HUES64 (cell line): Measurements from ENCODE around the gene TCF15.
A peak's percentile ranks its signal among the peaks of the same experiment; 100 is the strongest.

Experiments
- H3K27ac ChIP-seq: 2 replicates; pipeline ENCODE4 v1.7.0; 2013; ENCODE audit warnings: low read depth, low read length, inconsistent platforms
- H3K27me3 ChIP-seq: 2 replicates; pipeline ENCODE4 v1.6.1; 2013; ENCODE audit warnings: mild to moderate bottlenecking, low read length; ENCODE audit not compliant: insufficient read depth
- H3K36me3 ChIP-seq: 2 replicates; pipeline ENCODE4 v1.6.1; 2013; ENCODE audit warnings: mild to moderate bottlenecking, low read length; ENCODE audit not compliant: insufficient read depth
- H3K4me1 ChIP-seq: 2 replicates; pipeline ENCODE4 v1.6.1; 2013; ENCODE audit warnings: mild to moderate bottlenecking, low read length, moderate library complexity; ENCODE audit not compliant: insufficient read depth
- H3K4me3 ChIP-seq: 2 replicates; pipeline ENCODE4 v1.5.1; 2013; ENCODE audit warnings: mild to moderate bottlenecking, low read length, moderate library complexity
- H3K9ac ChIP-seq: 2 replicates; pipeline ENCODE4 v1.6.1; 2013; ENCODE audit warnings: mild to moderate bottlenecking, low read depth, low read length
- H3K9me3 ChIP-seq: 2 replicates; pipeline ENCODE4 v1.6.1; 2013; ENCODE audit warnings: low read depth, low read length; ENCODE audit not compliant: insufficient read depth
- WGBS: fragments of 150-250, 120-280 bp; methylation state at CpG from one replicate; pipeline ENCODE4 v1.1.7; 2013; ENCODE audit warnings: missing lambda C conversion rate; 5-methylcytosine and 5-hydroxymethylcytosine counted together

Gene TCF15

DNA sequence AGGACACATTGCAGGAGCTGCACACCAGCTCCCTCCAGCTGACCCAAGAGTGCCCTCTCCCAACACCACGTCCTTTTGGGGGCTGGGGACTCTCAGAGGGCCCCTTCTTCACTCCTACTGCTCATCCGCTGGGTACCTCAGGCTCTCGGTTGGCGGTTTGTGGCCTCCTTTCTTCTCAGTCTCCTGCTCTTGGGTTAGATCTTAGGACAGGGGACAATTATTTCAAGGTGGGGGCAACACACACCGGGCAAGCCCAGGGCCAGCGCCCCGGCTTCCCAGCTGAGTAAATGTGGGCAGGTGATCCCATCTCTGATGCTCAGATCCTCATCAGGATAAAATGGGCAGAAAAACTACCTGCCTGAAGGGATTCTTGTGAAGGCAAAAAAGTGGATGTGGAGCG lies 1.1 kb downstream of the TCF15 start:
- WGBS = 75% methylated on average over 8 of the region's 8 CpGs
- peaks cover 44% of the 10 kb centered on the region for H3K27me3 ChIP-seq
- no peaks in the 10 kb centered on the region; the same call in 1 of the 2 replicates for H3K36me3 ChIP-seq
- H3K4me3 ChIP-seq = peak overlapping the region; percentile 47
- no peak overlapping the region for H3K27ac ChIP-seq
- peak overlapping the region; percentile 13; the same call in 1 of the 2 replicates for H3K9ac ChIP-seq
- H3K9me3 ChIP-seq = no peaks in the 10 kb centered on the region
- peaks cover 14% of the 10 kb centered on the region for H3K4me1 ChIP-seq

DNA sequence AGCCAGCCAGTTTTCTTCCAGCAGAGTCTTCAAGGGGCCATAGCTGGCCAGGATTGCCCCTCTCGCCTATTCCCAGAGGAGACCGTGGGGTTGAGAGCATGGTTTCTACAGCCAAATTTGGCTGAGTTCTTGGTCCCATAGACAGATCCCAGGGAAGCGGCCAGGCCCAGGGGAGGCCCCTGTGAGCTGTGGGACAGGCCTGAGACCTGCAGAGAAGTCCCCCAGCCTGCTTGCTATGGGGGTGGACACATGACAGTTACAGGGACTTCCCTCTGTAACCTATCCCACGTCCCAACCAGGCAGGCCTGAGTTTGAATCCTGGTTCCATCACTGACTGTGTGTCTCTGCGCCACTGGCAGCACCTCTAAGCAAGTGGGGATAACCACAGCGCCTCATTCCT lies 2.6 kb downstream of the TCF15 start:
- H3K9ac ChIP-seq = no peak overlapping the region
- WGBS = 91% methylated on average over 6 of the region's 6 CpGs
- H3K4me3 ChIP-seq = no peak overlapping the region
- H3K27ac ChIP-seq = no peak overlapping the region
- peaks cover 35% of the 10 kb centered on the region for H3K27me3 ChIP-seq
- H3K36me3 ChIP-seq = no peaks in the 10 kb centered on the region; the same call in 1 of the 2 replicates
- peaks cover 13% of the 10 kb centered on the region for H3K4me1 ChIP-seq
- no peaks in the 10 kb centered on the region for H3K9me3 ChIP-seq

DNA sequence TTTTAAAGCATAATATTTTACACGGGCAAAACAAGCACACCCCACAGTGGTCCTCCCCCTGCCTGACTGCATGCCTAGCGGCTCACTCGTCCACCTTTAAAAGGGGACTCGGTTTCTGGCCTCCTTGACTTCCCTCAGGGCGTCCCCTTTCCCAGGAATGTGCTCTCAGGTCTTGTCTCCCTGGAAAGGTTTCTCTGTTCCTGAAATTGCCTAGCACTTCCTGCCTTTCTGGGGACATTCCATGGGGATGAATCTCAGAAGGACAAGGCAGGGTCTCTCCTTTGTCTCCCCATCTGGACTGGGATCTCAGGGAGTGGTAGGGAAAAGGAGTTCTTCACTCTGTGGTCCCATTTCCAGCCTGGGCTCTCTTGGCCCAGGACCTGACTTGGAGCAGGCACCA lies 4.9 kb downstream of the TCF15 start:
- Histone ChIP-seq H3K27me3 (peaks cover 16% of the 10 kb centered on the region), H3K27ac (no peak overlapping the region), H3K36me3 (no peaks in the 10 kb centered on the region; the same call in 1 of the 2 replicates), H3K4me1 (no peaks in the 10 kb centered on the region), H3K9me3 (no peaks in the 10 kb centered on the region), H3K9ac (no peak overlapping the region), H3K4me3 (no peak overlapping the region)
- WGBS = 61% methylated on average over 5 of the region's 5 CpGs

DNA sequence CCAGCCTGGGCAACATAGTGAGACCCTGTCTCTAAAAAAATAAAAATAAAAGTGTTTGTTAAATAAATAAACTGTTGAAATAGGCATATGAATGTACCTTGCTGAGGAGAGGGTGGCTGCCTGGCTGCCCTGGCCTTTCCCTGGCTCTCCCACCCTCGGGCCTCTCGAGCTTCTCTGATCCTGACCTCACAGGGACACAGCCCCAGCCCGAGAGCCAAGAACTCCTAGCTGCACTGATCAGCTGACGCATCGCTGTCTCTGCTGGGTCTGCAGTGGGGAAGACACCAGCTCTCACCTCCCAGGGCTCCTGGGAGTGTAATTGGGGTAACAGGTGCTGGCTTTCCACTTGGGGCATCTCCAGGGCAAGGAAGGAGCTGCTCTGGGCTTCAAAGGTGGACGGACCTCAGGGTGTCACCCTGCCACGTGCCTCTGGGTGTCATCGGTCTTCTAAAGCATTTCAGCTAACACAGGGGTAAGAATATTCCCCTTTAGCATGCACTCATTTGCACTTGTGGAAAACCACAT lies 6.9 kb downstream of the TCF15 start:
- Histone ChIP-seq H3K4me3 (no peak overlapping the region), H3K4me1 (no peaks in the 10 kb centered on the region), H3K36me3 (no peaks in the 10 kb centered on the region; the same call in 1 of the 2 replicates), H3K27ac (no peak overlapping the region), H3K27me3 (no peaks in the 10 kb centered on the region), H3K9ac (no peak overlapping the region), H3K9me3 (no peaks in the 10 kb centered on the region)
- 89% methylated on average over 8 of the region's 8 CpGs for WGBS

DNA sequence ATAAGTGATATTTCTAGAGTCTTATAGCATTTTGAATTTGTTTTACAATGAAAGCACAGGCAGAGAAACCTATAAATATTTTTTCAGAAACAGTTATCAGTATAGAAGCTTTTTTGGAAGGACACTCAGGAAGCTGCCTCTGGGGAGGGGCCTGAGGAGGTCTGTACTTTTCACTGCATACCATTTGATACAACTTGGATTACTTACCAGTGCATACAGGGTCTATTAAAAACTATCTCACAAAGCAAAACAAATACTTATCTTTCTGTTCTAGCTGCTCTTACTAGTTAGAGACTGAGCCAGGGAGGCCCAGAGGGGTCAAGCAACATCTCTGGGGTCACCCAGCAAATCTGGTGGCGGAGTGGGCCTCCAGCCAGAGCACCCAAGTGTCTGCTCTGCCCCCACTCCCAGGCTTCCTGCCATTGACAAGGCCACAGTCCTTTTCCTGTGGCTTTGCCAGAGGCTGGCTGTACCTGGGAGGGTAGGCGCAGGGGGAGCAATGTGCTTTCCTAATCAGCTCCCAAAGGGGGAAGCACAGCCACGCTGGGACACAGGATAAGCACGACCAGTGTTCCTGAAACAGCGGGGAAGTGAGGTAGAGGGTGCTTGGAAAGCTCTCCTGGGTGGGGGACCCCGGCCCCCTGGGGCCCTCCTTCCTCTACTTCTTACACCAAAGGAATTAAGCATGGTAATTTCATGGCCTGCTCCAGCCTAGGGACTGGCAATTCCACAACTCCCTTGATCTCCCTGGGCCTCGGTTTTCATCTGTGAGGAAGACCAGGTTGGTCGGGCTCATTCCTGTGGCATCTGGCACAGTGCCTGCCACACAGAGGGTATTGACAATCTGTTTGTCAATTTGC lies 7.8 kb downstream of the TCF15 start:
- 84% methylated on average over 8 of the region's 8 CpGs for WGBS
- Histone ChIP-seq H3K9ac (no peak overlapping the region), H3K27me3 (no peaks in the 10 kb centered on the region), H3K36me3 (no peaks in the 10 kb centered on the region), H3K4me3 (no peak overlapping the region), H3K27ac (no peak overlapping the region), H3K4me1 (no peaks in the 10 kb centered on the region), H3K9me3 (no peaks in the 10 kb centered on the region)

DNA sequence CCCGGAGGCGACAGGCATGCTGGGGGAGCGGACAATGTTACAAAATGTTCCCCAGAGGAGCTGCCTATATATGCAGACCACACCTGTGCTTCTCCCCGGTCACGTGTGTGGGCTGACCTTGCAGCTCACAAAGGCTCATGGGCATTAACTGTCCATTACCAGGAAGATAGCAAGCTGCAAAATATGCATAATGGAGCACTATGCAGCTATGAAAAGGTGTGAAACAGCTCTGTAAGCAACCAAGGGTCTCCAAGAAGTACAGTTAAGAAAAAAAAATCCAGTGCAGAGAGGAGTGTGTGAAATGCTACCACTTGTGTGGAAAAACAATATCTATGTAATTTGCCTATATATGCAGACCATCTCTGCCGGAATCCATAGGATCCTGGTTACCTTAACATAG lies 9.4 kb downstream of the TCF15 start:
- Histone ChIP-seq H3K36me3 (no peaks in the 10 kb centered on the region), H3K4me3 (no peak overlapping the region), H3K4me1 (no peaks in the 10 kb centered on the region), H3K9ac (no peak overlapping the region), H3K9me3 (no peaks in the 10 kb centered on the region), H3K27me3 (no peaks in the 10 kb centered on the region), H3K27ac (no peak overlapping the region)
- 85% methylated on average over 6 of the region's 6 CpGs for WGBS

DNA sequence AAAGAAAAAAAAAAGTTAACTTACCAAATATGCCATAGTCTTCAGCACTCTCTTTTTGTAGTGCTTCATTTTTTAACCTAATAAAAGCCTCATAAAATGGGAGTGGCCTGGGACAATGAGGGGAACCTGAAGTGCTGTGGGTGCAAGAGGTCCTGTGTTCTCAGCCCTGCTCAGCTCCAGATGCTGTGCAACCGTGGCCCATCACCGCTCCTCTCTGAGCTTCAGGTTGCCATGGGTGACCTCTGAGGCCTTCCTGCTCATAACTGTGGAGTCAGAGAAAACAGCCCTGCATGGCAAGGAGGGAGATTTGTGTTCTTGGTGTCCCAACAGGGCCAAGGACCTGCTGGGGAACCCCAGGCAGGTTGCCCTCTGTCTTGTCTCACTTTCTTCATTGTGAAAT lies 10.0 kb downstream of the TCF15 start:
- H3K4me1 ChIP-seq = no peaks in the 10 kb centered on the region
- no peak overlapping the region for H3K4me3 ChIP-seq
- no peaks in the 10 kb centered on the region for H3K9me3 ChIP-seq
- no peaks in the 10 kb centered on the region for H3K36me3 ChIP-seq
- no peak overlapping the region for H3K9ac ChIP-seq
- no peak overlapping the region for H3K27ac ChIP-seq
- H3K27me3 ChIP-seq = no peaks in the 10 kb centered on the region
- 91% methylated on average over 2 of the region's 2 CpGs for WGBS

DNA sequence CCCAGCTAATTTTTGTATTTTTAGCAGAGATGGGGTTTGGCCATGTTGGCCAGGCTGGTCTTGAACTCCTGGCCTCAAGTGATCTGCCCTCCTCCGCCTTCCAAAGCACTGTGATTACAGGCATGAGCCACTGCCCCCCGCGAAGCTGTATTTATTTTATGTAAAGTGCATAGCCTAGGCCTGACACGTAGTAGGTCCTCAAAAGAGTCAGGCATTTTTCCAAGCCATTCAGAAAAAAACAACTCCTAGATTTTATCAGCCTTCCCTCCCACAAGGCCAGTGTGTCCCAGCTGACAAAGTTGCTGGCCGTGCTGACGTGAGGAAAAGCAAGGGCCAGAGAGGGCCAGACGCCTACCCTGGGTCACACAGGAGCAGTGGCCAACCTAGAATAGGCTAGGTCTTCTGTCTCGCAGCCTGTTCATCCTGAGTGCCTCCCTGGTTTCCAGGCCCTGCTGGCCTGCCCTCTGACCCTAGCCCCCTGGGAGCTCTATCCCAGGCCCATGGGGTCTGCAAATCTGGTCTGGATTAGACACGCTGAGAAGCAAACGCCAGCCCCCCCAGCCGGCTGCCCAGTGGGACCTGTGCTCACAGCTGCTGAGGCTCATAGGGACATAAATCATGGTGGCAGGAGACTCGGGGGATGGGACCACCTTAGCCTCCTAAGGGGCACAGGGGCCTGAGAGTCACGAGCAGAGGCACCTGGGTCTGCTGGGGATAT lies 11.8 kb downstream of the TCF15 start:
- no peak overlapping the region for H3K4me3 ChIP-seq
- no peaks in the 10 kb centered on the region for H3K4me1 ChIP-seq
- 85% methylated on average over 13 of the region's 13 CpGs for WGBS

DNA sequence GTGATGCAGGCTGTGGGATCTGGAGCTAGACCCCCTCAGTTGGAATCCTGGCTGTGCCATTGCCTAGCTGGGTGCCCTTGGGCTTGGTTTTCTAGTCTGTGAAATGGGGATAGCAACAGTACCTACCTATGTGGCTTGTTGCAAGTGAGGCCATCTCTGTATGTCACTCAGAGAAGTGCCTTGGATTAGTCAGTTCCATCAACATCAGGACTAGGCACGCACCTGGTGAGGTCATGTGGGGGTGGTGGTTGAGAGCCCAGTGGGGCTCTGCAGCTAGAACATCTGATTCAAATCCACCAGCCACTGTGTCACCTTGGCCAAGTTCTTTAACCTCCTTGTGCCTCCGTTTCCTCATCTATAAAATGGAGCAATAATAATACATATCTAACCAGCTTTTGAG lies 12.5 kb downstream of the TCF15 start:
- Histone ChIP-seq H3K4me3 (no peak overlapping the region), H3K36me3 (no peaks in the 10 kb centered on the region), H3K9ac (no peak overlapping the region), H3K27me3 (no peaks in the 10 kb centered on the region), H3K9me3 (no peaks in the 10 kb centered on the region), H3K27ac (no peak overlapping the region), H3K4me1 (no peaks in the 10 kb centered on the region)
- 86% methylated on average over 2 of the region's 2 CpGs for WGBS

More for the DNA sequence above, 11.8 kb downstream of the TCF15 start:
- Histone ChIP-seq H3K27ac (no peak overlapping the region), H3K9me3 (no peaks in the 10 kb centered on the region), H3K36me3 (no peaks in the 10 kb centered on the region), H3K27me3 (no peaks in the 10 kb centered on the region), H3K9ac (no peak overlapping the region)

DNA sequence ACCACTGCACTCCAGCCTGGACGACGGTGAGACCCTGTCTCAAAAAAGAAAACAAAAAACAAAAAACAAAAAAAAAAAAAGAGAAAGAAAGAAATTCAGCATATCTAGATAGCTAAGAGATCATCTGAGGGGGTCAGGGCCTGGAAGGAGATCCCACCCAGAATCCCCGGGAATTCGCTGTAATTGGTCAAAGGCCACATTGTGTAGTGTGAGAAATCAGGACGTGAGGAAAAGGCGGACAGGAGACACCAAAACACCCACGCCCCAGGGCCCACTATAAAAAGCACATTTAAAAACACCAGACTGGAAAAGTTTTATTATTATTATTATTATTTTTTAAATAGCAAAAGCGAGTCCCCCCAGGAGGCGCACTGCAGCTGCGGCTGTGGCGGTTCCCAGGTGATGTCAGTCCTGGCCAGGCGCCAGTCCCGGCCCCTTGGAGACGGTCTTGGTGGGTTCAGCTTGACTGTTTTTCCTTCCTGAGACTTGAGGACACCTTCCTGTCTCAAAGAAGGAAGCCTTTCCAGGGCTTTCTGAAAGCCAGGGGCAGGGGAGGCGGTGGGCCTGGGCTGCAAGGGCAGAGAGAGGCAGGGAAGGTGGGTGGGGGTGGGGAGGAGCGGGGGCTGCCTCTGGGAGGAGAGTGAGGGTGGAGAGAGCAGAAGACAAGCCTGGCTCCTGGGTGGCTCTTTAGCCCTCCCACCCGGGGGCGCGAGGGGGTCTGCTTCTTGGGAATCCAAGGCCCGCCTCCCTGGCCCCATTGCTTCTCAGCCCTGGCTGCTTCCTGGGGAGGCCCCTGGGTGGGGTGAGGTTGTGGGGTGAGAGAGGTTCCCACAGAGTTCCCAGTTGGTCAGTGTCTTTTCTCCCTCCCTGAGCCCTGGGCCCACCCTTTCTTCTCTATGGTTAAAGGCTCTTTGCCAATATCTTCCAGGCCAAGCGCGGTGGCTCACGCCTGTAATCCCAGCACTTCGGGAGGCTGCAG lies 14.5 kb downstream of the TCF15 start:
- Histone ChIP-seq H3K4me1 (no peaks in the 10 kb centered on the region), H3K36me3 (no peaks in the 10 kb centered on the region), H3K27me3 (no peaks in the 10 kb centered on the region), H3K9me3 (no peaks in the 10 kb centered on the region), H3K9ac (no peak overlapping the region), H3K4me3 (no peak overlapping the region), H3K27ac (no peak overlapping the region)
- WGBS = 81% methylated on average over 19 of the region's 24 CpGs
